A673 (cell line): ENCODE data around the gene THRSP.

ENCODE experiments used
- EZH2 ChIP-seq: fragments of 200-600 bp; sonication (generic); IDR thresholded peaks from 2 replicates; pipeline ENCODE4 v1.6.1; 2017; ENCODE audit warnings: borderline replicate concordance, low read depth, mild to moderate bottlenecking, mixed read lengths, antibody characterized with exemption, low read length; ENCODE audit not compliant: poor library complexity, severe bottlenecking
- TF ChIP-seq, protein P1 (sequence below): fragments of 300-800, 200-600 bp; sonication (generic); conservative IDR thresholded peaks from 2 replicates; pipeline ENCODE4 v1.5.1; 2017; ENCODE audit warnings: low read depth, mild to moderate bottlenecking, antibody characterized with exemption, low read length, moderate library complexity, mixed read lengths

DNA sequence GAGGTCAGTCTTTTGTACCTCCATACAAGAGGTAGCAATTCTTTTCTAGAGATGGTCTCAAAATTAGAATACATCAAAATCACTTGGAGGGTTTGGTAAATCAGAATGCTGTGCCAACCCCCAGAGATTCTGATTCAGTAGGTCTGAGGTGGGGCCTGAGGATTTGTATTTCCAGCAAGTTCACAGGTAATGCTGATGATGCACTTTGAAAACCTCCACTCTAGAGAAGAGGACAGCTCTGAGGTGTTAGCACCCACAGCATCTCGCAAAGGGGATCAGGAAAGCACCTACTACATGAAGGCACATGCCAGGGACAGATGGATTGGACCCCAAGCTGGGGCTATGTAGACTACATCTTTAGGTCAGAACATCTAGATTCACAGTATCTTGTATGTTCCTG lies 47.8 kb upstream of the THRSP start:
- TF ChIP-seq, protein P1, sequence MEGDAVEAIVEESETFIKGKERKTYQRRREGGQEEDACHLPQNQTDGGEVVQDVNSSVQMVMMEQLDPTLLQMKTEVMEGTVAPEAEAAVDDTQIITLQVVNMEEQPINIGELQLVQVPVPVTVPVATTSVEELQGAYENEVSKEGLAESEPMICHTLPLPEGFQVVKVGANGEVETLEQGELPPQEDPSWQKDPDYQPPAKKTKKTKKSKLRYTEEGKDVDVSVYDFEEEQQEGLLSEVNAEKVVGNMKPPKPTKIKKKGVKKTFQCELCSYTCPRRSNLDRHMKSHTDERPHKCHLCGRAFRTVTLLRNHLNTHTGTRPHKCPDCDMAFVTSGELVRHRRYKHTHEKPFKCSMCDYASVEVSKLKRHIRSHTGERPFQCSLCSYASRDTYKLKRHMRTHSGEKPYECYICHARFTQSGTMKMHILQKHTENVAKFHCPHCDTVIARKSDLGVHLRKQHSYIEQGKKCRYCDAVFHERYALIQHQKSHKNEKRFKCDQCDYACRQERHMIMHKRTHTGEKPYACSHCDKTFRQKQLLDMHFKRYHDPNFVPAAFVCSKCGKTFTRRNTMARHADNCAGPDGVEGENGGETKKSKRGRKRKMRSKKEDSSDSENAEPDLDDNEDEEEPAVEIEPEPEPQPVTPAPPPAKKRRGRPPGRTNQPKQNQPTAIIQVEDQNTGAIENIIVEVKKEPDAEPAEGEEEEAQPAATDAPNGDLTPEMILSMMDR, result no peak
- no peak for TF ChIP-seq EZH2
